Activated CD8-positive, alpha-beta T cell treated with anti-CD3 and anti-CD28 coated beads for 36 hours (primary cell): ENCODE data around the gene SLX4IP. TPM values are rescaled to one million over a fixed set of nuclear protein-coding genes. Genes with fewer than 3 reads are reported as not detected.

Source experiments
- ATAC-seq: fragments of 200-7000 bp; cut with Tn5 transposase; one replicate; pipeline ENCODE4 v1.10.0; 2021; ENCODE audit warnings: mild to moderate bottlenecking, moderate library complexity
- CTCF ChIA-PET: fragments of 350-600 bp; sonication (Branson Sonifier 250); formaldehyde crosslinking; loops from one replicate; lab custom pipeline; 2021; ENCODE audit warnings: antibody characterized with exemption; lab: Charles Lee
- POLR2A ChIA-PET: fragments of 350-600 bp; sonication (Branson Sonifier 250); formaldehyde crosslinking; loops from one replicate; lab custom pipeline; 2021; ENCODE audit warnings: antibody characterized with exemption; lab: Charles Lee
- DNase-seq: peaks from one replicate; pipeline ENCODE4 v3.0.0-alpha.2; 2020
- H3K27ac Mint-ChIP-seq: one replicate; pipeline ENCODE4 v1.8.0; 2021; ENCODE audit warnings: mild to moderate bottlenecking, mixed read lengths
- H3K27me3 Mint-ChIP-seq: one replicate; pipeline ENCODE4 v1.8.0; 2021; ENCODE audit warnings: mixed read lengths
- H3K36me3 Mint-ChIP-seq: one replicate; pipeline ENCODE4 v1.8.0; 2021; ENCODE audit warnings: low read depth, mixed read lengths
- H3K4me1 Mint-ChIP-seq: one replicate; pipeline ENCODE4 v1.8.0; 2021; ENCODE audit warnings: low read depth, mixed read lengths
- H3K4me3 Mint-ChIP-seq: one replicate; pipeline ENCODE4 v1.8.0; 2021; ENCODE audit warnings: mild to moderate bottlenecking, moderate library complexity, mixed read lengths
- H3K9me3 Mint-ChIP-seq: one replicate; pipeline ENCODE4 v1.8.0; 2021; ENCODE audit warnings: mixed read lengths
- CTCF ChIP-seq: fragments of 200-600 bp; IDR thresholded peaks from one replicate; pipeline ENCODE4 v1.8.0; 2022; ENCODE audit warnings: antibody characterized with exemption, mild to moderate bottlenecking
- intact Hi-C: fragments of 100-400 bp; cut with micrococcal nuclease; formaldehyde crosslinking; loops from one replicate; pipeline ENCODE4 v1.10.0; 2022
- total RNA-seq, 2 experiments: library from RNA; stranded (reverse); gene quantifications; one replicate each; pipeline ENCODE4 v1.2.3, GENCODE V29; 2021

SLX4IP gene
- total RNA-seq, 2 experiments from 2014 or later = 6.5 to 7.3 TPM

- intact Hi-C loops = no loop called here
- Mint-ChIP-seq H3K9me3 (no peaks in the 10 kb centered on the region), H3K27me3 (no peaks in the 10 kb centered on the region), H3K4me3 (no peak overlapping the region), H3K27ac (no peak overlapping the region), H3K36me3 (no peaks in the 10 kb centered on the region), H3K4me1 (no peaks in the 10 kb centered on the region)
- no peak for TF ChIP-seq CTCF
- ATAC-seq (no peak), DNase-seq (no peak)
- ChIA-PET CTCF (no interaction called here), POLR2A (no interaction called here)
These were observed 197.8 kb downstream of the SLX4IP start for GRCh38 chr20:10632721-10633509.

GRCh38 chr20:10633718-10634117 is 198.6 kb downstream of the SLX4IP start:
- H3K9me3 Mint-ChIP-seq = no peaks in the 10 kb centered on the region
- intact Hi-C loops = no loop called here
- no peak for ATAC-seq
- CTCF ChIA-PET = no interaction called here
- no peaks in the 10 kb centered on the region for H3K36me3 Mint-ChIP-seq
- no peak for DNase-seq
- H3K27me3 Mint-ChIP-seq = no peaks in the 10 kb centered on the region
- TF ChIP-seq CTCF = no peak
- H3K4me1 Mint-ChIP-seq = no peaks in the 10 kb centered on the region
- POLR2A ChIA-PET = no interaction called here
- no peak overlapping the region for H3K27ac Mint-ChIP-seq
- no peak overlapping the region for H3K4me3 Mint-ChIP-seq

- POLR2A ChIA-PET = no interaction called here
- Mint-ChIP-seq H3K4me3 (no peak overlapping the region), H3K27ac (no peak overlapping the region), H3K4me1 (no peaks in the 10 kb centered on the region), H3K36me3 (no peaks in the 10 kb centered on the region), H3K9me3 (no peaks in the 10 kb centered on the region), H3K27me3 (no peaks in the 10 kb centered on the region)
- no peak for DNase-seq
- CTCF ChIA-PET = interaction anchor here (1.4 kb wide), 1 partner anchor 81 kb away, joined by 3 read pairs; no protein-coding TSS in a partner anchor
- no peak for ATAC-seq
- TF ChIP-seq CTCF = no peak
- intact Hi-C loops = no loop called here
These were observed 199.1 kb downstream of the SLX4IP start for GRCh38 chr20:10634211-10634610.

GRCh38 chr20:10634683-10635411 is 199.7 kb downstream of the SLX4IP start:
- no peak for DNase-seq
- no peaks in the 10 kb centered on the region for H3K9me3 Mint-ChIP-seq
- ChIA-PET POLR2A (interaction anchor here (0.6 kb wide), 1 partner anchor 87 kb away, joined by 3 read pairs; no protein-coding TSS in a partner anchor), CTCF (interaction anchor here (1.4 kb wide), 1 partner anchor 82 kb away, joined by 3 read pairs; no protein-coding TSS in a partner anchor)
- TF ChIP-seq CTCF = no peak
- no peak overlapping the region for H3K4me3 Mint-ChIP-seq
- intact Hi-C loops = no loop called here
- ATAC-seq = no peak
- H3K27ac Mint-ChIP-seq = no peak overlapping the region
- no peaks in the 10 kb centered on the region for H3K36me3 Mint-ChIP-seq
- no peaks in the 10 kb centered on the region for H3K4me1 Mint-ChIP-seq
- H3K27me3 Mint-ChIP-seq = no peaks in the 10 kb centered on the region
